NB4 (cell line): ENCODE data around the gene ARL8B.

ENCODE experiments used
- TF ChIP-seq, protein P1 (sequence below): IDR thresholded peaks from 2 replicates; pipeline ENCODE4 v1.6.1; 2011; ENCODE audit warnings: low read depth, low read length
- TF ChIP-seq, protein P2 (sequence below): IDR thresholded peaks from one replicate; pipeline ENCODE4 v1.5.1; 2012; ENCODE audit warnings: low read depth, low read length

DNA sequence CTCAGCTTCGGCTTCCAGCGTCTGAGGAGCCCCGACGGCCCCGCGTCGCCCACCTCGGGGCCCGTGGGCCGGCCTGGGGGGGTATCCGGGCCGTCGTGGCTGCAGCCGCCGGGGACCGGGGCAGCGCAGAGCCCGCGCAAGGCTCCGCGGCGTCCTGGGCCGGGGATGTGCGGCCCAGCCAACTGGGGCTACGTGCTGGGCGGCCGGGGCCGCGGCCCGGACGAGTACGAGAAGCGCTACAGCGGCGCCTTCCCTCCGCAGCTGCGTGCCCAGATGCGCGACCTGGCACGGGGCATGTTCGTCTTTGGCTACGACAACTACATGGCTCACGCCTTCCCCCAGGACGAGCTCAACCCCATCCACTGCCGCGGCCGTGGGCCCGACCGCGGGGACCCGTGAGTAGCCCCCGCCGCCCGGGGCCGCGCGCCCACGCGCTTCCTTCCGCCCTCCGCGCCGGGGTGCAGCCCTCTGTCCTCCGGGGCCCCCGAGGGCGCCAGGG, 65.9 kb downstream of the ARL8B start:
- TF ChIP-seq, protein P1, sequence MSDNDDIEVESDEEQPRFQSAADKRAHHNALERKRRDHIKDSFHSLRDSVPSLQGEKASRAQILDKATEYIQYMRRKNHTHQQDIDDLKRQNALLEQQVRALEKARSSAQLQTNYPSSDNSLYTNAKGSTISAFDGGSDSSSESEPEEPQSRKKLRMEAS = peak; percentile 9; the same call in 1 of the 2 replicates
- TF ChIP-seq, protein P2, sequence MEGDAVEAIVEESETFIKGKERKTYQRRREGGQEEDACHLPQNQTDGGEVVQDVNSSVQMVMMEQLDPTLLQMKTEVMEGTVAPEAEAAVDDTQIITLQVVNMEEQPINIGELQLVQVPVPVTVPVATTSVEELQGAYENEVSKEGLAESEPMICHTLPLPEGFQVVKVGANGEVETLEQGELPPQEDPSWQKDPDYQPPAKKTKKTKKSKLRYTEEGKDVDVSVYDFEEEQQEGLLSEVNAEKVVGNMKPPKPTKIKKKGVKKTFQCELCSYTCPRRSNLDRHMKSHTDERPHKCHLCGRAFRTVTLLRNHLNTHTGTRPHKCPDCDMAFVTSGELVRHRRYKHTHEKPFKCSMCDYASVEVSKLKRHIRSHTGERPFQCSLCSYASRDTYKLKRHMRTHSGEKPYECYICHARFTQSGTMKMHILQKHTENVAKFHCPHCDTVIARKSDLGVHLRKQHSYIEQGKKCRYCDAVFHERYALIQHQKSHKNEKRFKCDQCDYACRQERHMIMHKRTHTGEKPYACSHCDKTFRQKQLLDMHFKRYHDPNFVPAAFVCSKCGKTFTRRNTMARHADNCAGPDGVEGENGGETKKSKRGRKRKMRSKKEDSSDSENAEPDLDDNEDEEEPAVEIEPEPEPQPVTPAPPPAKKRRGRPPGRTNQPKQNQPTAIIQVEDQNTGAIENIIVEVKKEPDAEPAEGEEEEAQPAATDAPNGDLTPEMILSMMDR = no peak
